ENCODE data around the gene TTC7B. TPM values are rescaled to one million over a fixed set of nuclear protein-coding genes. Genes with fewer than 3 reads are reported as not detected.

TTC7B gene
- total and polyA plus RNA-seq, 9 of the 15 experiments (the other 6 are each of a cell fraction or from before 2014, with no cell fraction given) = 2.2 to 77.2 (median 36.7) TPM

DNA sequence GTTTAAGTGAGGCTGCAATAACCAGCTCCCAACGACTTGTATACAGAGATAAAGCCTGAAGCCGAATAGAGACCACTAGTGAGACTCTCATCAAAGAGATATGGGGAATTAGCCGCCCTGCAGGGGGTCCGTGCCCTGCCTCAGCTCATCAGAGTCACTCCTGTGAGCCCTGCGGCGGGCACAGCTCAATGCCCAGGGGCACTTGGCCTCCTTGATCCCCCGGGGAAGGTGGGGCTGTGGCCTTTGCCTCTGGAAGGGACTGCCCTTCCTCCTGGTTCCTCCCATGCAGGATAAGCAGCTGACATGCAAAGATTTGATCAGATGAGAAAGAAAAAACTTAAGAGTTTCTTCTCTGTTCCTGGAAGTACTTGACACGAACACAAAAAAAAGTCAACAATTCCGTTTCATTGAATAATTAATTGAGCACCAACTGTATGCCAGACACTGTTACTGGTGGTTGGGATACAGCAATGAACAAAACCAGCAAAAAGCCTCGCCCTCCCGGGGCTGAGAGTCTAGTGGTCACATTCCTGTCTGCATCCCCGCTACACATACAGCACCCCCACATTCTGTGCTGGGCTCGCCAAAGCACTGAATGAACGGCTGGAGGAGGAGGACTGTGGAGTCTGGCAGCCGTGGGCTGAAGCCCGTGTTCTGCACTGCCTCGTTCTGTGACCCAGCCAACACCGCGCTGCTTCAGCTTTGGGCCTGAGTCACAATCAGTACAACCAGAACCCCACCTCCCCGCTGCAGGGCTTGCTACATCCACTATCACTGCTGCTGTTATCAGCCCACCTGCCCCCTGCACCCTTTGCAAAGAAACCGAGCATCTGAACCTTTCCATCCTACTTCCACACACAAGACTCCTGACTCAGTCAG, 10.3 kb downstream of the TTC7B start (continued):
- TF ChIP-seq PRDM10 (IDR thresholded peaks at IDR 0.05; ENCODE audit: partially characterized antibody) (no peak), POLR2G (IDR thresholded peaks at IDR 0.05; ENCODE audit: low read depth, low read length) (peak; percentile 56), FOSL1 (tag; conservative IDR thresholded peaks at IDR 0.05) (peak; percentile 32; the same call in 1 of the 2 replicates), ZNF707 (CRISPR knock-in tag; conservative IDR thresholded peaks at IDR 0.05) (no peak), BRCA1 (IDR thresholded peaks at IDR 0.05) (no peak), BRCA1 (CRISPR knock-in tag; IDR thresholded peaks at IDR 0.05) (no peak), KDM1A (IDR thresholded peaks at IDR 0.05) (peak; percentile 76 to 78), SMAD2 (IDR thresholded peaks at IDR 0.05; ENCODE audit: low read depth, low read length) (no peak), SREBF2 (CRISPR knock-in tag; IDR thresholded peaks at IDR 0.05) (no peak), TEAD1 (CRISPR knock-in tag; IDR thresholded peaks at IDR 0.05) (no peak), KDM5B (IDR thresholded peaks at IDR 0.05; ENCODE audit: insufficient replicate concordance, low read depth, low read length) (no peak)
- TF ChIP-seq, protein P1, sequence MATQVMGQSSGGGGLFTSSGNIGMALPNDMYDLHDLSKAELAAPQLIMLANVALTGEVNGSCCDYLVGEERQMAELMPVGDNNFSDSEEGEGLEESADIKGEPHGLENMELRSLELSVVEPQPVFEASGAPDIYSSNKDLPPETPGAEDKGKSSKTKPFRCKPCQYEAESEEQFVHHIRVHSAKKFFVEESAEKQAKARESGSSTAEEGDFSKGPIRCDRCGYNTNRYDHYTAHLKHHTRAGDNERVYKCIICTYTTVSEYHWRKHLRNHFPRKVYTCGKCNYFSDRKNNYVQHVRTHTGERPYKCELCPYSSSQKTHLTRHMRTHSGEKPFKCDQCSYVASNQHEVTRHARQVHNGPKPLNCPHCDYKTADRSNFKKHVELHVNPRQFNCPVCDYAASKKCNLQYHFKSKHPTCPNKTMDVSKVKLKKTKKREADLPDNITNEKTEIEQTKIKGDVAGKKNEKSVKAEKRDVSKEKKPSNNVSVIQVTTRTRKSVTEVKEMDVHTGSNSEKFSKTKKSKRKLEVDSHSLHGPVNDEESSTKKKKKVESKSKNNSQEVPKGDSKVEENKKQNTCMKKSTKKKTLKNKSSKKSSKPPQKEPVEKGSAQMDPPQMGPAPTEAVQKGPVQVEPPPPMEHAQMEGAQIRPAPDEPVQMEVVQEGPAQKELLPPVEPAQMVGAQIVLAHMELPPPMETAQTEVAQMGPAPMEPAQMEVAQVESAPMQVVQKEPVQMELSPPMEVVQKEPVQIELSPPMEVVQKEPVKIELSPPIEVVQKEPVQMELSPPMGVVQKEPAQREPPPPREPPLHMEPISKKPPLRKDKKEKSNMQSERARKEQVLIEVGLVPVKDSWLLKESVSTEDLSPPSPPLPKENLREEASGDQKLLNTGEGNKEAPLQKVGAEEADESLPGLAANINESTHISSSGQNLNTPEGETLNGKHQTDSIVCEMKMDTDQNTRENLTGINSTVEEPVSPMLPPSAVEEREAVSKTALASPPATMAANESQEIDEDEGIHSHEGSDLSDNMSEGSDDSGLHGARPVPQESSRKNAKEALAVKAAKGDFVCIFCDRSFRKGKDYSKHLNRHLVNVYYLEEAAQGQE (IDR thresholded peaks at IDR 0.05; ENCODE audit: borderline replicate concordance) = no peak
- TF ChIP-seq, protein P1 (CRISPR knock-in tag; IDR thresholded peaks at IDR 0.05; ENCODE audit: low read depth) = no peak
- TF ChIP-seq, protein P2, sequence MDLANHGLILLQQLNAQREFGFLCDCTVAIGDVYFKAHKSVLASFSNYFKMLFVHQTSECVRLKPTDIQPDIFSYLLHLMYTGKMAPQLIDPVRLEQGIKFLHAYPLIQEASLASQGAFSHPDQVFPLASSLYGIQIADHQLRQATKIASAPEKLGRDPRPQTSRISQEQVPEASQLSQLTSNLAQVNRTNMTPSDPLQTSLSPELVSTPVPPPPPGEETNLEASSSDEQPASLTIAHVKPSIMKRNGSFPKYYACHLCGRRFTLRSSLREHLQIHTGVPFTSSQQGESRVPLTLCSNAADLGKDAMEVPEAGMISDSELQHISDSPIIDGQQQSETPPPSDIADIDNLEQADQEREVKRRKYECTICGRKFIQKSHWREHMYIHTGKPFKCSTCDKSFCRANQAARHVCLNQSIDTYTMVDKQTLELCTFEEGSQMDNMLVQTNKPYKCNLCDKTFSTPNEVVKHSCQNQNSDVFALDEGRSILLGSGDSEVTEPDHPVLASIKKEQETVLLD (IDR thresholded peaks at IDR 0.05) = peak; percentile 45

All from K562 (cell line).